ENCODE results near the gene PDE8B.

PDE8B gene

DNA sequence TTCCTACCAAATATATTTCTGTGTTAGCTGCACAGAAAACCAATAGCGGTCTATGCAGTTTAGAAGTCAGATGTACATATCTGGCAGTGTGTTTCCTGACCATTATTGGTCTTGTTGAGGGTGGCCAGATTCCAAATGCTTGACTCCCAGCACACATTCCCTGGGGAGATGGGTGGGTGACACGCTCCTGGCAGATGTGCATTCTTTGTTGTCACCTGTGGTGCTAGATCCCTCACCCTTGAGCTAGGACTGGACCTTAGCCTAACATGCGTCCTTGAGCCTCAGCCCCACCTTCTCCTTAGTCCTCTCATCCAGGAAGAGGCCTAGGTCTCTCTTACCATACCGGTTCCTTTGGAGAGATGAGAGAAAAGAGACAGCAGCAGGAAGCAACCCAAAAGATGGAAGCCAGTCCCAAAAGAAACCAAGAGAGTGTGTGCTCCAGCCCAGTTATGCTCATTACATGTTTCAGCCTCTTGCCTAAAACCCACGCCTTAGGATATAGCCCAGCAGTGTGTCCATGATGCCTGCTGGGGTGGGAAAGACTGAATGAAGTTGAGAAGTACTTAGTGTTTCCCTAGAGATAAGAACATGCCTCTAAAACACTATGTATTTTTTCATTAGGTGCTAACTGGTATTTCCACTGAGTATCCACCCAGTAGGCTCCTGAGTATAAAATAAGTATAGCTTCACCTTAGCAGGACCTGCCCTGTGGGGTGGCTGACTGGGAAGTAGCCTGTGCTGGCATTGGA, 116.7 kb downstream of the PDE8B start:
- no peak for DNase-seq

DNA sequence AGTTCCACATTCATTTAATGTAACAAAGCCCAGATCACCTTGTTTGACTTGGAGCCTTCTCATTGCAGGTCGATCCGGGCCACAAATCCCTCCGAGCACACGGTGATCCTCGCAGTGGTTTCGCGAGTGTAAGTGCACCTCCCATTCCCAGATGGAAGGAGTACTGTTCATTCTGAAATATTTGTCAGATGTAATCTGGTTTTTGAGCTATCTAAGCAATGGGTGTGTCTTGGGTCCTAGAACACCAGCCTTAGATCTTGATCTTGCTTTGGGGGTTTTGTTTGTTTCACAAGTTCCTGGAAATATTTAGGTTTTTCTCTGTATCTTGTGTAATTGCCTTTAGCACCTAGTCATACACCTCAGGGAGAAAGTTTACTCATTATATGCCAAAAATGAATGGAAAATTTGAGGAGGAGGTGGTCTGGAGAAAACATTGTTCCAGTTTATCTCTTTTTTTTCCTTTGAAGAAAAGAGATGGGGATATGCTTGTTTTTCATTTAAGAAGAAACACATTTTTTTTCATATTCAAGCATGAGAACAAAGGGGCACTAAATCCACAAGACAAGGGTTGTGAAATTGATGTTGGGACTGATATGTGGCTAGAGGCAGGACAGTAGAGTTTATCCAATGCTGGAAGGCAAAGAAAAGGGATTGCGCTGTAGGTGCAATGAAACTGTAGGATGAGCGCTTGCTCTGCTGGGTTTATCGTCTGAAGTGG, 118.6 kb downstream of the PDE8B start:
- DNase-seq: no peak

DNA sequence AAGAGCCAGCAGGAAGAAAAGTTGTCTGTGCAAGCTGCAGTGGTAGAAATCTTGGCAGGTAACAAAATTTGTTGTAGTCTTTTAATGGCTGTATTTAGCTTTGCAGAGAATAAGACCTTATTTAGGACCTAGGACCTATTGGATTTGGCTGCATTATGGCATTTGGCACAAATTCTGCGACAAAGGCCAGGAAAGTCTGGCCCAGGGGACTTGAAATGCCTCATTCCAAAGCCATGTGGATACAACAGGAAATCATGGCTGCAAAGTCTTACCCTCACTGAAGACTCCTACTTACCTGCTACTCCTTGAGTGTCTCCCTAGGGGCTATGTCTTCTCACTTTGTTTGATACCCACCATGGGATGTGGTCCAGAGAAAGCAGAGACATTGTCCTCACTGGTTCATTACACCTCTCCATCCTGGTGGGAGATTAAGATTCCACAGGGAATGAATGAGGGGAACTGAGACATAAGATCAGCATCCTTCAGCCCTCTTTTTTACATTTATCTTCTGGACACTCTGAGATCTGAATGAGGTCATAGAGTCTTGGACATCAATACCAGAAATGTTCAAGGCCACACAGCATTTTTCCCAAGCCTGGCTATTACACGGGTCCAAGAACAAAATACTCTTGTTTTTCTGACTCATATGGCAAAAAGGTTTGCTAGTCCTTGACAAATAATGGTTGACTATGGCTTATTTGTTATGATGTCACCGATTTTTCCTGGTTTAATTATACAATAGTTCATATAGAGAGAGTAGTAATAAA, 119.4 kb downstream of the PDE8B start:
- no peak for DNase-seq

DNA sequence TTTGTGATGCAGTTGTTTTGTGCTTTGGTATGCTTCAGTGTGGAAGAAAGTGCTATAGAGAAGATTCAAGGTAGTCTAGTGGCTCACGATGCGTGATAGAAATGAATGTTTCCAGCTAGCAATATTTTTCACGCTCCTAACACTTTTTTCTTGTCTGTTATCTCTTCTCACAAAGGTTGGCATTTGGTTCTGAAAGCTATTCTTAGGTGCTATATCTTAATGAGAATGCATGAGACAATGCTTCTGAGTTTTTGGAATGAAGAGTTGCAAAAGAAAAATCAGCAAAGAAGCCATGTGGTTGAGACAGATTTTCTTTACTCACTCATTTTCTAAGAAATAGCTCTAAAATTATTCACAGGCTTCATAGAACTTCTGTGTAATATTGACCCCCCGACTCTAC, 122.6 kb downstream of the PDE8B start:
- DNase-seq: no peak

DNA sequence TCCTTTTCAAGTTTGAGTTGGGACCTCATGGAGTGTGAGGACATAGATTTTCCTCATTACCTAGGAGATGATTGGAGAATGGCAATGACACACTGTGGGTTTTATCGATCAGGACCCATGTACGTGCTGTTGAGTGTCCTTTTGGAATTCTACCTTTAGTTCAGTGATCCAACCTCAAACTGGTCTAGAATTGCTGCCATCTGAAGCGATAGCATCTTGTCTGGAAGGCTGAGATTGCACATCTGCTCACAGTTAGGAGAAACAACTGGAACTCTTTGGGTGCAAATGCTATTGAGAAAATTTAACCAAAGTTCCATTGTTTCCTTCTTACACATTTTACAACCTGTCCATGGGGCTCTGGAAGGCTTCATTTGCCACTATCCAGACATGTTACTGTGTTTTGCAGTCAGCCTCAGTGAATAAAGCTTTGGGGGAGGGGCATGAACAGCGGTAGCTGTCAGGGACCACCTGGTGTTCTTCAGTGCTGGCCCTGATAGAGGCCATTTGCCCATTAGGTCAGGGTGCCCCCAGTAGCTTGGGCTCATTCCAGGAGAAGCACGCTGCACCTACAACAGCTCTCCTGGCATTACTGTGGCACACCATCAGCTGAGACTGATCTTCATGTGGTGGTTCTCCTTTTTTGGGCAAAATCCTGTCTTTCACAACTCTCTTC, 123.1 kb downstream of the PDE8B start:
- no peak for DNase-seq

DNA sequence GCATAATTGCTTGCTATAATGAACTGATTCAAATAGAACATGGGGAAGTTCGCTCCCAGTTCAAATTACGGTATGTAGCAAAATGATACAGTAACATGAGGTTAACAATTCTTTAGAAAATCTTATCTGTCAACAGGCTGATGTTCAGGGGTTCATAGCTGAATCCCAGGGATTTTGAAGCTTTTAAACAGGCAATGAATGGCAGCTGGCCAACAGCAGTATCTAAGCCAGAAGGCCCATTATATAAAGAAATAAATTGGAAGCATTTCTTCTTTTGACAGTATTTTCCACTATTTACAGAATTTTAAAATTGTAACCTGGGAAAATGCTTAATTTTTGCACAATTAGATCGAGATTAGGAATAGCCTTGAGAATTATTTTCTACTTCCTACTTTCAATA, 126.8 kb downstream of the PDE8B start:
- DNase-seq: peak; percentile 27

DNA sequence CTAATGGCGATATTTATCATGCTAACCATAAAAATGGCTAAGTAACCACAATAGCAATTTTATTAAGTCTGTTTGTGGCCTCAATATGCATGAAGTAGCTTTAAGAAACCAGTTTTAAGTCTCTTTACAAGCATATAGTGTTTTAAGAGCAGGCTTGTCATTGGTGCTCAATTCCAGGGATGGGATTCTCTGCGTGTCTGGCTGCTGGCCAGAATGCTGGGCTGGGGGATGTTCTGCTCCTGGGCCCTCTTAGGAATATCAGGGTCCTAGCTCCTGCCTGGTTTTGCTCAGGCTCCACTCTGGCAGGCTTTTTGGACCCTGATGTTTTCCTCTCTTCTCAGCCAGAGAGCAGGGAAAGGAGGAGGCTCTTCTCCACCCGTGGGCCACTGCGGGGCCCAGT, 127.2 kb downstream of the PDE8B start:
- peak; percentile 21 for DNase-seq

DNA sequence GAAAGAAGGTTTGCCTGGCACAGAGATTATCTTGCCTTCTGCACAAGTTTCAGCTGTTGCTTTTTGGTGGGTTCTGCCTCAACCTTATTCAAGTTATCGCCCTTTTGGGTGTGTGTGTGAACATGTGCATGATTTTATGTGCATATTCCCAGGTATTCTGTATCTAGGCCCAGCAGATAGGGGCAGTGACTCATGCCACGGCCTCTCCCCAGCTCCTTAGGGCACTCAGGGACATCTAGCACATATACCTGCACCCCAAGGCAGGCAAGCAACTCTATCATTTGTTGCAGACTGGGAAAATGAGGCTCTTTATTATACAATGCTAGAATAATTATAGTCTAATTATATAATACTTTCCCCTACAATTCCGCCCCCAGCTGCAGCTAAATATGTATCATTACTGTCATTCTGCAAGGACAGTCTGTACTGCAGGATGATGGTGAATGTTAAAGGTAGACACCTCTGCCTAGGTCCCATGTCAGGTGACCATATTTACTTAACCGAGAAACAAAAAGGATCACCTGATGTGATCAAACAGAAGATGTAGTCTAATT, 128.9 kb downstream of the PDE8B start:
- DNase-seq: no peak

DNA sequence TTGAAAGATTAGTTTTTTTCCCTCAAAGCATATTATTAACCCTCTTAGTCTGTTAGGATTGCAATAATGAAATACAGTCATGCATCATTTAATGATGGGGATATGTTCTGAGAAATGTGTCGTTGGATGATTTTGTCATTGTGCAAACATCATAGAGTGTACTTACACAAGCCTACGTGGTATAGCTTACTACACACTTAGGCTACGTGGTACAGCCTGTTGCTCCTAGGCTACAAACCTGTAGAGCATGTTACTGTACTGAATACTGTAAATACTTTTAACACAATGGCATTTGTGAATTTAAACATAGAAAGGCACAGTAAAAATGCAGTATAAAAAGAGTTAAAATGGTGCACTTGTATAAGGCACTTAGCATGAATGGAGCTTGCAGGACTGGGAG, 132.7 kb downstream of the PDE8B start:
- no peak for DNase-seq

DNA sequence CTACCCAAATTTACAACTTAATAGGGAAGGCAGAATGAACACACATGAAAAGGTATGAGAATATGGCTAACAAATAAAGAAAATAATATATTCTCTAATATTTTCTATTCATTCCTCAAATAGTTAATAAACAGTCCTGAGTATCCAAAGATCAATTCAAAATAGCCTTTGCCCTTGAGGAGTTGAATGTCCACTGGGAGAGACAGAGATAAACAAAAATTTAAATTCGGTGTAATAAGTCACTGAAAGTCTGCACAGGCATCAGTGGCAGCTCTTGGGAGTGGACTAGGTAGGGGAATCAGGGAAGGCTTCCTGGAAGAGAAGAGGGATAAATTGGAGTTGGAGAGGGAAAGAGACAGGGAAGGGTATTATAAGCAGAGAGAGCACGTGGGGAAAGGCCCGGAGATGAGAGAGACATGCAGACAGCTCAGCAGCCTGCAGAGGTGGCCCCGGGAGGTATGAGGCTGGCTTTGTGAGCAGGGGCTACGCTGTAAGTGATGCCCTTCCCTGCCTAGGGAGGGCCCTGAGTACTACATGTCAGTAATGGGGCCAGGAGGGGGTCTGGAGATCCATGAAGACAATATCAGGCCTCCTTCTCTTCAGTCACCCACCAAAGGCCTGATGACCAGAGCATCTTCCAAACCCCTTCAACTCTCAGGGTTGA, 137.1 kb downstream of the PDE8B start:
- DNase-seq: no peak

DNA sequence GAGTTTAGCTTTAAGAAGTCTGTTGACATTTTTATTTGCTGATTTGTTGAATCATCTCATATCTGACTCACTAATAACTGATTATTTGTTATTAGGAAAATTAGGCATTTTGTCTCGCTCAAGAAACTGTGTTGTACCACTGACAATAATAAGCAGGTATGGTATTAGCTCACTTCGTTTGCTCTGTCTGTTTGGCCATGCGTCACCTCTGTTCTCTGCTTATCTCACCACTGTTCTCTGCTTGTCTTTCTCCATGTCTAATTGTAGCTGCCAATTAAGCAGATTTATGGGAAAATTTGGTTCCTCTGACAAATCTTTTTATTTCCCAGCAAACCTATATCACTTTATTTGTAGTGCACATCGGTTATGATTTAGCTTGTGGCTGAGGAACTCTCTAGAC, 142.8 kb downstream of the PDE8B start:
- no peak for DNase-seq

DNA sequence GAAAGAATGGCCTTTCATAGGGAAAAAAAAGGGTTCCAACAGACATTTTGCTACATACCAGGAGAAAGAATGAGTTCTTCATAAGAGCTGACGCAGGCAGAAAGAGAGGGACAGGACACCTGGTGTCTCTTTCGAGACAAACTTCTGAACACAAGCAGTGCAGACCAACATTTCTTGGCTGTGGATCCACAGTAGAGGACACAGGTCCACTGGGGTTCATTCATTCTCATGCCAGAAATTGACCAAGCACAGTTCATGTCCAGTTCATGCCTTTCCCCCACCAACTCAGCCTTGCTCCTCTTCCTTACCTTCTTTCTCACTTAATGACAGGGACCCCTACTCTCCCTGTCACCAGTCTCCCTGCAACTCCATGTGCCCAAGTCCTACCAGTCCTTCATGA, 144.0 kb downstream of the PDE8B start:
- no peak for DNase-seq

DNA sequence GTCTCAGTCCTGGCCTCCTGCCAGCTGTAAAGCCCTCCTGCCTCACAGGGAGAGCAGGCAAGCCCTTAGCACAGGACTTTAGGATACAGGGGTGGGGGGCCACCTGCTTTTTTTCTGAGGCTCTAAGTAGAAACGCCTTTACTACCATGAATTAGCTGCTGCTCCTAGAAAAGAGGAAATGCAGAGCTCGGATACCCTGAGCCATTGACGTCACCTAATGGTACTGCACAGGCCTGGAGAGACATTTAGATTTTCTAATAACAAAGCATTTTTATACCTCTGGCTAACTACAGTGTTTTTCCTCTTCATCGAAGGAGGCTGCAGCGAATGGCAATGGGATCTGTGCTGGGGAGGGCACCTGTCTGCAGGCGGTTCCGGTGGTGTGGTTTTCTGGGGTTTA, 144.6 kb downstream of the PDE8B start:
- DNase-seq: no peak

DNA sequence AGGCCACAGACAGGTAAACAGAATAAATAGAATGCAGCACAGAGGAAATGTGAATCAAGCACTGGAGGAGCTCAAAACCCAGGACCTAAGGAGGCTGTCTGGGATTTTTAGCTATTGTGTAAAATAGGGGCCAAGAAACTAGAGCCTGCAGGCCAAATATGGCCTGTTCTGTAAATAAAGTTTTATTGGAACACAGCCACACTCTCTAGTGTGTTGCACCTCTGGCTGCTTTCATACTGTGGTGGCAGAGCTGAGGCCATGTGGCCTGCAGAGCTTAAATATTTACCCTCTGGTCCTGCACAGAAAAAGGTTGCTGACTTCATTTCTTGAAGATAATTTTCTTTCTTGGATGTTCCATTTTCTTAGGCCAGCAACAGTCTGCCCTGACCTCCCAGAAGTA, 145.3 kb downstream of the PDE8B start:
- no peak for DNase-seq

DNA sequence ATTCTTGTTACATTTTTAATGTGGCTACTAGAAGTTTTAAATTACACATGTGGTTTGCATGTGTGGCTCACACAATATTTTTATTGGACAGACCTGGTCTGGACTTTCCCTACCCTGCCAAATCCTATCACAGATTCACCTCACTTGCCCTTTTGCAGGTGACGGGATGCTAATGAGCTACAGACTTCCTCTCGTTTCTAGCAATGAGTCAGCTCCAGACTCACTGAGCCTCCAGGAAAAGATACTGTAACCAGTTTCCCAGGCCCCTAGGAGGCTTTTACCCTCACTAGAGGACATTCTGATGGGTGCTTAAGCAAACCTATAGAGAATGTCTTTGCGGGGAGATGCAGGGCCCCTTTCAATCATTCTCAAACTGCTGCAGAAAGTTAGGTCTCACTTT, 146.3 kb downstream of the PDE8B start:
- no peak for DNase-seq

DNA sequence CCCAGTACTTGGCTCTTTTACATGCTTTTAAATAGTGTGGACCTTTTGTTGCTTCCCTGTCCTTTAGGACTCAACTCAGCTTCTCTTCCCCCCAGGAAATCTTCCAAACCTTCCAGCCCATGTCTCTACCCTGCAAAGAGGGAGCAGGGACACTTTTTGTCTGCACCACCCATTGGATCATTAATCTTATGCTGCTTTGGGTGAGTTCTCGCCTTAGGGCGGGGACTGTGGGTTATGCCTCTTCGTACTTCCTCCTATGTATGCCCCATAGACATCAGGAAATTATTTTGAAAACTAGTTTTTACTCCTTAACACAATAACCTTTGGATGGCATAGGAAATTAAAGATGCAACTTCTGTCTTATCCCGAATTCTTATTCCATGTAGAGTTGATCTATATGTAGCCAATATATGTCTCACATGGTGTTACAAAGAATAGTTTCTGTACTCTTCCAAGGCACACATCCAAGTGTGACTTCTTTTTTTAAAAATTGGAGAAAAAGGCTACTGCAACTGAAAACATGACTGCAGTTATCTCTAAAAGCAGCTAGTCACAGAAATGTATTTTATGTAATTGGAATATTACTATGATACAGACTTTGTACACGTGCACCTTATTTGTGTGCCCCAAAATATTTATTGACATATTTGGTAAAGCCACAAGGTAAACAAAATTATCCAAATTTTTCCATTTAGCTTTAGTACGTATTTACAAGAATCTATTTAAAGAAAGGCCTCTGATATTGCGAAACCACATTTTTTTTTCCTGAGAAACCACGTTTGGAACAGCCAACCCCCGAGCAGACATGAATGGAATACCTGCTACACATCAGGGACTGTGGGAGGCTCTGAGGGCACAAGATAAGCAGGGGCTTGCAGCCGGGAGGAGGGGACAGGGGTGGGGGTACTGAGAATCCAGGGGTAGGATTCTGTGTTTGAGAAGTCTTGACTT, 148.1 kb downstream of the PDE8B start:
- DNase-seq: no peak

DNA sequence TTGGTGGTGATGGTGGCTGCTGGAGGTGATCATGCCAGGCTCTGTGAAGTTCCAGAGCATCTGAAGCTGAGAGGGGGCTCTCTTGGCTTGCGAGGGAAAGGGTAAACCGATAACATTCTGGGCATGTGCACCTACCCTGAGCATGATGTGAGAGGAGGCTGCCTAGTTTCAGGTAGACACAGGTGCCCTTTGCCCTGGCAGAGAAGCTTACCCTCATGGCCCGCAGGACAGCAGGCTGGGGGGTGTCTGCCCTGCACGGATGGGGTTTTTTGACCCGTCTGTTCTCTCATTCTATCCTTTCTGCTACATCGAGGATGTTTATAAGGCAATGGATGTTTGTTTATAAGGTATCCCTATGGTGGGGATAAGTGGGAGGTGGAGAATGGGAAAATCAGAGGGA, 148.8 kb downstream of the PDE8B start:
- DNase-seq: no peak

DNA sequence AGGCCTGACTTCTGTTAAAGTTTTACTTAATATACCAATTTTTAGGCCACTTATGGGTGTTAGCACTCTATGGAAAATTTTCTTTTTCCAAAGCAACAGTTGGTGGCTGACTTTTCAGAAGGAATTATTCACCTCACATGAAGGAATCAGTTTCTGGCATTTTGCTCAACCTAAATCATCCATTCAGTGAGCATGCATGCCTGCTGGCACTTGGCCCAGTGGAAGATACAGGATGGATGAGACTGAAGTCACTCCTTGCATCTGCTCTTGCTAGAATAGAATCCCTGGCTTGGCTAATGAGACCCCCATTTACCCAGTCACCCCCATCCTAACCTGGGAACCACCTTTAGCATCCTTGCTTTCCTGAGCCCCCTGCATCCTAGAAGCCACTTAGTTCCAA, 149.9 kb downstream of the PDE8B start:
- no peak for DNase-seq

DNA sequence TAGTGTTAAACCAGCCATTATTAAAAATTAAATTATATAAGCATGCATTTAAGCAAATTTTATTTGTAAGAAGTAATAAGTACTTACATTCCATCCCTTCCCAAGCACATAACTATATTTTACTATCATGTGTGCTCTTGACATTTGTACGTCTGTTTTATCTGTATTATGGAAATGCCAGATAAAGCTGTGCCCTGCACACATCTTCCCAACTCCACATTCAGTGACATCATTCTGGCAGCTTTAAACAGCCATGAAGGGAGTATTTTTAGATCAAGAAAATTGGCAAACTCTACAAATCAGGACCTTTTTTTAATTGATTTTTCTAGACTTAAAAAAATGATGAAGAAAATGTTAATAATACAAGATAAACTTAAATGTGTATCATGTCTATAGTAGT, 150.5 kb downstream of the PDE8B start:
- DNase-seq: no peak

DNA sequence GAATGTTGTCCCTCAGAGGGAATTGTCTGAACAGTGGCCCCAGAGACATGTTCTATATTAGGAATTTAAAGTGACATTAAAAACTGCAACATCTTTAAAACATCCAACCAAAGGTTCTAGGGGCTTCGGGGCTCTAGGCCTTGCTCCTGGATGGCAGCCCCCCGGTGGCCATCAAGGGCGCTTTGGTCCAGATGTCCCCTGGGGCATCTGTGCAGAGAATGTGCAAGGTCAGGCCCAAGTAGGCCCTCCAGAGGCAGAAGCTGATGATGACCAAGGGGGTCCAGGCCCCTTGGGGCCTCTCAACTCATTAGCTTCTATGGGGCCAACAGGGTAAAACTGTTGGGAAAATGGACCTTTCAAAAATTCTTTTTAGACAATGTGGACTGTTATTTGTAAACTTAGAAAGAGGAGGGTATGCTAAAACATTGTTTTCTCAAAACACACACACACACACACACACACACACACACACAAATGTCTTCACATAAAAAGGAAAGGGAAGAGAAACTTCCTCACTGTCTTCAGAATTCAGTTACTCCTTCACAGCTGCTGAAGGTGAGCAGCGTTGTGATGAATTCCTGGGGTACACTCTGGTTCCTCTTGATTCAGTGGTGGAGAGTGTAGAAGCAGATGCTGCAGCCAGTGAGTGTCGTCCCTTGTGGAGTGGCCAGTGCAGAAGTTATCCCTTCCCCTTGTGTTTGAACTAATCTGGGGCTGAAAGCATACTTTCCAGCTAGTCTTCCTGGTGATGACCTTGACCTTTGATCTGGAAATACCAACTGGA, 156.4 kb downstream of the PDE8B start:
- no peak for DNase-seq

DNA sequence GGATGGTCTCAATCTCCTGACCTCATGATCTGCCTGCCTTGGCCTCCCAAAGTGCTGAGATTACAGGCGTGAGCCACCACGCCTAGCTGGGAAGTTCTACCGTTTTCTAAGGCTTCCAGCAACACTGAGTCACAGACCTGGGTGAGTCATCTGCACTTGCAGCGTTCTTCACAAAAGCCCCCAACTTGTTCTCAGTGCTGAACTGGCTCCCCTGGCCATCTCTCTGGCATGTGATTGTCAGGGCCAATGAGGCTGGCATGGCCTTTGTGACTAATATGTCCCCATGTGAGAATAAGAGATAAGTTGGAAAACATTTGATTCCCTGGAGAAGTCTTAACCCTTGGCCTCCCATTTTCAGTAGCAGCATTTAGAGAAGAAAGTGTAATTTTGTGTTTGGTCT, 157.3 kb downstream of the PDE8B start:
- DNase-seq: no peak

Measured in NCI-H2171 (cell line).